Astrocyte (in vitro differentiated cells and primary cell): ENCODE results near the gene P2RX5. TPM values are rescaled to one million over a fixed set of nuclear protein-coding genes. Genes with fewer than 3 reads are reported as not detected.

Experiments used
- DNase-seq: peaks from one replicate; pipeline ENCODE4 v3.0.0-alpha.2; 2010; ENCODE audit warnings: low read depth
- FAIRE-seq: peaks from 2 replicates; lab custom pipeline; 2011; peaks lifted over from hg19 to GRCh38; lab: Jason Lieb, UNC
- H2AFZ ChIP-seq: 2 replicates; pipeline ENCODE4 v1.6.0; 2012; ENCODE audit warnings: low read depth, low read length, inconsistent platforms
- H3K27ac ChIP-seq: 2 replicates; pipeline ENCODE4 v1.5.1; 2011; ENCODE audit warnings: low read depth, low read length, inconsistent platforms
- H3K27me3 ChIP-seq: 2 replicates; pipeline ENCODE4 v1.6.0; 2011; ENCODE audit warnings: low read length, inconsistent platforms; ENCODE audit not compliant: insufficient read depth
- H3K36me3 ChIP-seq: 2 replicates; pipeline ENCODE4 v1.5.1; 2011; ENCODE audit warnings: low read length, inconsistent platforms; ENCODE audit not compliant: insufficient read depth
- H3K4me1 ChIP-seq: 2 replicates; pipeline ENCODE4 v1.5.1; 2011; ENCODE audit warnings: low read length, inconsistent platforms; ENCODE audit not compliant: insufficient read depth
- H3K4me2 ChIP-seq: 2 replicates; pipeline ENCODE4 v1.6.0; 2012; ENCODE audit warnings: low read length, inconsistent platforms
- H3K4me3 ChIP-seq: 2 replicates; pipeline ENCODE4 v1.5.1; 2011; ENCODE audit warnings: low read depth, mild to moderate bottlenecking, low read length, inconsistent platforms; ENCODE audit not compliant: insufficient read depth
- H3K79me2 ChIP-seq: 2 replicates; pipeline ENCODE4 v1.6.0; 2012; ENCODE audit warnings: mild to moderate bottlenecking, low read length, inconsistent platforms; ENCODE audit not compliant: insufficient read depth
- H3K9ac ChIP-seq: 2 replicates; pipeline ENCODE4 v1.6.0; 2012; ENCODE audit warnings: mild to moderate bottlenecking, low read length, inconsistent platforms
- H3K9me3 ChIP-seq: 2 replicates; pipeline ENCODE4 v1.5.1; 2012; ENCODE audit warnings: low read depth, mild to moderate bottlenecking, low read length, inconsistent platforms; ENCODE audit not compliant: insufficient read depth
- H4K20me1 ChIP-seq: 2 replicates; pipeline ENCODE4 v1.6.0; 2012; ENCODE audit warnings: low read length, inconsistent platforms; ENCODE audit not compliant: insufficient read depth
- H3K27ac Mint-ChIP-seq: one replicate; pipeline ENCODE4 v1.8.0; 2021; ENCODE audit warnings: mild to moderate bottlenecking, mixed read lengths; ENCODE audit not compliant: unreplicated experiment
- H3K27me3 Mint-ChIP-seq: one replicate; pipeline ENCODE4 v1.8.0; 2021; ENCODE audit warnings: low read depth, mixed read lengths; ENCODE audit not compliant: unreplicated experiment
- H3K36me3 Mint-ChIP-seq: one replicate; pipeline ENCODE4 v1.8.0; 2021; ENCODE audit warnings: low read depth, mixed read lengths; ENCODE audit not compliant: unreplicated experiment
- H3K4me1 Mint-ChIP-seq: one replicate; pipeline ENCODE4 v1.8.0; 2021; ENCODE audit warnings: low read depth, mixed read lengths; ENCODE audit not compliant: unreplicated experiment
- H3K4me3 Mint-ChIP-seq: one replicate; pipeline ENCODE4 v1.8.0; 2021; ENCODE audit warnings: mild to moderate bottlenecking, moderate library complexity, mixed read lengths; ENCODE audit not compliant: unreplicated experiment
- H3K9me3 Mint-ChIP-seq: one replicate; pipeline ENCODE4 v1.8.0; 2021; ENCODE audit warnings: mild to moderate bottlenecking, mixed read lengths; ENCODE audit not compliant: unreplicated experiment
- CTCF ChIP-seq: IDR thresholded peaks from 2 replicates; pipeline ENCODE4 v1.5.1; 2011; ENCODE audit warnings: low read depth, mild to moderate bottlenecking, inconsistent platforms, low read length, moderate library complexity; ENCODE audit not compliant: insufficient read depth
- EZH2 ChIP-seq: IDR thresholded peaks from 2 replicates; pipeline ENCODE4 v1.6.1; 2012; ENCODE audit warnings: mild to moderate bottlenecking, low read length, inconsistent platforms; ENCODE audit not compliant: insufficient read depth
- total RNA-seq: library from RNA; stranded (reverse); gene quantifications from 2 replicates; pipeline ENCODE4 v1.2.1, GENCODE V29; 2021

Gene P2RX5
- total RNA-seq, 1 donor from 2014 or later, result 2.4 TPM

DNA sequence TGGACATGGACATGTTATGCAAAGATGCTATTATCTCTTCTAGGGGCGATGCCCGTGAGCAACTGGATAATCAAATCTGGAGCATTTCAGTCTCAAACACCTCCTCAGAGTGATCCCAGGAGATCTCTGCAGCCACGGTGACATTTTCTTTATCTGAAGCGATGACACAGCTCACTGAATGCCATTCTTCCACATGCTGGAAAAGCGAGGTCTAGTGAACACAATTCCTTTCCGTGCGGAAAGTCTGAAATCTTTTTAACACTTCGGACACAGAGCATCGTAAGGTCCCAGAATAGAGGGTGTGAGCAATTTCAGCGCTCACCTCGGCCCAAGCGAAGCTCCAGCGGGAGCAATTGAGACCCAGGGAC is 27.2 kb upstream of the P2RX5 start:
- H2AFZ ChIP-seq, result peak overlapping the region; percentile 100
- H3K27ac Mint-ChIP-seq, result peak overlapping the region; percentile 90
- peak overlapping the region; percentile 98 for H3K4me3 ChIP-seq

GRCh38 chr17:3722716-3723115 is 26.8 kb upstream of the P2RX5 start:
- Mint-ChIP-seq H3K36me3 (peaks cover 3% of the 10 kb centered on the region), H3K27ac (peak overlapping the region; percentile 90), H3K27me3 (no peaks in the 10 kb centered on the region), H3K9me3 (no peaks in the 10 kb centered on the region), H3K4me3 (peak overlapping the region; percentile 95), H3K4me1 (peaks cover 18% of the 10 kb centered on the region)
- no peak for DNase-seq
- Histone ChIP-seq H3K27ac (peak overlapping the region; percentile 88), H2AFZ (peak overlapping the region; percentile 100), H3K9ac (peak overlapping the region; percentile 98), H3K4me1 (peaks cover 30% of the 10 kb centered on the region), H3K27me3 (no peaks in the 10 kb centered on the region), H3K36me3 (peaks cover 11% of the 10 kb centered on the region), H4K20me1 (peaks cover 11% of the 10 kb centered on the region), H3K9me3 (no peaks in the 10 kb centered on the region), H3K4me3 (peak overlapping the region; percentile 98), H3K4me2 (peak overlapping the region; percentile 99), H3K79me2 (peaks cover 53% of the 10 kb centered on the region)
- no peak for TF ChIP-seq CTCF
- TF ChIP-seq EZH2, result no peak
- FAIRE-seq, result no peak

More for the DNA sequence above, 27.2 kb upstream of the P2RX5 start:
- Histone ChIP-seq H3K4me2 (peak overlapping the region; percentile 99), H3K9ac (peak overlapping the region; percentile 98), H3K9me3 (no peaks in the 10 kb centered on the region), H4K20me1 (peaks cover 11% of the 10 kb centered on the region), H3K4me1 (peaks cover 30% of the 10 kb centered on the region), H3K36me3 (peaks cover 6% of the 10 kb centered on the region), H3K27me3 (no peaks in the 10 kb centered on the region), H3K27ac (peak overlapping the region; percentile 88), H3K79me2 (peaks cover 57% of the 10 kb centered on the region)
- DNase-seq (no peak), FAIRE-seq (no peak)
- Mint-ChIP-seq H3K9me3 (no peaks in the 10 kb centered on the region), H3K4me1 (peaks cover 18% of the 10 kb centered on the region), H3K4me3 (peak overlapping the region; percentile 95), H3K36me3 (peaks cover 3% of the 10 kb centered on the region), H3K27me3 (no peaks in the 10 kb centered on the region)
- TF ChIP-seq EZH2 (no peak), CTCF (no peak)

DNA sequence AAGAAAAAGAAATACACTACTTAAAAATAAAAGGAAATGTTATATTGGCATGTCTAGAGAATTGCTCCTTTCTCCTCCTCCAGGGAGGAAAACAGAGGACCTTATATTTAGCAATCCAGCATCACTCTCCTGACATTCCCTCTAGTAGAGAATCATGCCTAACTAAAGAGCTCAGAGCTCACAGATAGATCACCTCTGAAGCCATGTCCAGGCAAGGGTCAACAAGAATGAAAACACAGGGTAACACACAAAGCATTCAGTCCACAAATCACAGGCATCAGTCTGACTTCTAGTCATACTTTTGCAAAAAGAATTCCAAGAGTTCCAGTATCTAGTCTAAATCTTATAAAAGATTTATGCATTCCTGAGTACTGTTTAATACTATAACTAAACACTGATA is 23.3 kb upstream of the P2RX5 start:
- no peak for FAIRE-seq
- Histone ChIP-seq H2AFZ (no peak overlapping the region), H3K27ac (no peak overlapping the region), H3K9ac (no peak overlapping the region), H3K4me2 (no peak overlapping the region), H3K27me3 (no peaks in the 10 kb centered on the region), H3K9me3 (no peaks in the 10 kb centered on the region), H3K79me2 (peaks cover 23% of the 10 kb centered on the region), H3K4me1 (peaks cover 20% of the 10 kb centered on the region), H3K4me3 (no peak overlapping the region), H4K20me1 (peaks cover 4% of the 10 kb centered on the region), H3K36me3 (peaks cover 38% of the 10 kb centered on the region)
- Mint-ChIP-seq H3K4me1 (peaks cover 18% of the 10 kb centered on the region), H3K9me3 (no peaks in the 10 kb centered on the region), H3K27ac (no peak overlapping the region), H3K4me3 (no peak overlapping the region), H3K36me3 (peaks cover 7% of the 10 kb centered on the region), H3K27me3 (no peaks in the 10 kb centered on the region)
- no peak for TF ChIP-seq CTCF
- no peak for TF ChIP-seq EZH2
- no peak for DNase-seq
